ENCODE results near the gene ABCC1.
A peak's percentile ranks its signal among the peaks of the same experiment; 100 is the strongest.

Gene ABCC1

DNA sequence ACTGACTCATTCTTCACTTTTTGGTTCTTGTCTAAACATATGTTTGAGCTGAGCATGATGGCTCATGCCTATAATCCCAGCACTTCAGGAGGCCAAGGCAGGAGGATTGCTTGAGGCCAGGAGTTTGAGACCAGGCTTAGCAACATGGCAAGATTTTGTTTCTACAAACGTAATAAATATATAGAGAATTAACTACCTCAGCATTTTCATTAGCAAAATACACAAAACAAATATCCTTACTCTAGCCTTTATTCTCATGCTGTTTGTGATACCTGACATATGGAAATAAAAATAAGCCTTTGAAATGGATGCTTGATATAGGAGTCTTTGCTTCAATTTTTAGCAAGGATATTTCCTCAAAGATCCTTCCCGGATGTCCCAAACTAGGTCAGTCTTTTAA lies 132.8 kb downstream of the ABCC1 start:
- no peak for TF ChIP-seq CTCF (conservative IDR thresholded peaks at IDR 0.05; ENCODE audit: control insufficient read depth, insufficient read depth, low read depth, low read length)
- no peak overlapping the region for H3K4me3 ChIP-seq (ENCODE audit: control insufficient read depth, low read depth, low read length)
- no peak for DNase-seq (ENCODE audit: low read depth)

DNA sequence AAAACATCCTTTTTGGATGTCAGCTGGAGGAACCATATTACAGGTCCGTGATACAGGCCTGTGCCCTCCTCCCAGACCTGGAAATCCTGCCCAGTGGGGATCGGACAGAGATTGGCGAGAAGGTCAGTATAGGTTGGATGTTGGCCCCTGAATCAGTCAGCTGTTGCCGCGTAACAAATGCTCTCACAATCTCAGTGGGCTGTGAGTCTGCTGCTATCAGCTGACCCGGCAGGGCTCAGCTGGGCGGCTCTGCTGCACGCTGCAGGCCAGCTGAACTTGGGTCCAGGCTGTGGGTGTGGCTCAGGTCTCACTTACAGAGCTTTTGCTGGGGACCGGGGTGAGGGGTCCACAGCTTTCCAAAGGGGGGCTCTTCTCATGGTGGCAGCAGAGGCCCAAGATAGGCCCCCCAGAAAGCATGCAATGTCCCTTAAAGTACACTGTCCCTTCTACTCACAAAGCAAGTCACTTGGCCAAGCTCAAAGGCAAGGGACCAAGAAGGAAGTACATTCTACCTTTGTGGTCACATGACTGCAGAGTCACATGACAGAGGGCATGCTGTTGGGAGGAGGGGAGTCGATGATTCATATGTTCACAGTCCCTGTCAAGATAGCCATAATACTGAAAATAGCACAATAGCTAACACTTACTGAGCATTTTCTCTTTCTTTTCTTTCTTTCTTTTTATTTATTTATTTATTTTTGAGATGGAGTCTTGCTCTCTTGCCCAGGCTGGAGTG lies 134.2 kb downstream of the ABCC1 start:
- no peak overlapping the region for H3K4me3 ChIP-seq (ENCODE audit: control insufficient read depth, low read depth, low read length)
- no peak for TF ChIP-seq CTCF (conservative IDR thresholded peaks at IDR 0.05; ENCODE audit: control insufficient read depth, insufficient read depth, low read depth, low read length)
- DNase-seq (ENCODE audit: low read depth) = peak; percentile 58

GRCh38 chr16:16084874-16085273 lies 135.5 kb downstream of the ABCC1 start:
- DNase-seq (ENCODE audit: low read depth) = no peak
- H3K4me3 ChIP-seq (ENCODE audit: control insufficient read depth, low read depth, low read length) = no peak overlapping the region
- TF ChIP-seq CTCF (conservative IDR thresholded peaks at IDR 0.05; ENCODE audit: control insufficient read depth, insufficient read depth, low read depth, low read length) = no peak

DNA sequence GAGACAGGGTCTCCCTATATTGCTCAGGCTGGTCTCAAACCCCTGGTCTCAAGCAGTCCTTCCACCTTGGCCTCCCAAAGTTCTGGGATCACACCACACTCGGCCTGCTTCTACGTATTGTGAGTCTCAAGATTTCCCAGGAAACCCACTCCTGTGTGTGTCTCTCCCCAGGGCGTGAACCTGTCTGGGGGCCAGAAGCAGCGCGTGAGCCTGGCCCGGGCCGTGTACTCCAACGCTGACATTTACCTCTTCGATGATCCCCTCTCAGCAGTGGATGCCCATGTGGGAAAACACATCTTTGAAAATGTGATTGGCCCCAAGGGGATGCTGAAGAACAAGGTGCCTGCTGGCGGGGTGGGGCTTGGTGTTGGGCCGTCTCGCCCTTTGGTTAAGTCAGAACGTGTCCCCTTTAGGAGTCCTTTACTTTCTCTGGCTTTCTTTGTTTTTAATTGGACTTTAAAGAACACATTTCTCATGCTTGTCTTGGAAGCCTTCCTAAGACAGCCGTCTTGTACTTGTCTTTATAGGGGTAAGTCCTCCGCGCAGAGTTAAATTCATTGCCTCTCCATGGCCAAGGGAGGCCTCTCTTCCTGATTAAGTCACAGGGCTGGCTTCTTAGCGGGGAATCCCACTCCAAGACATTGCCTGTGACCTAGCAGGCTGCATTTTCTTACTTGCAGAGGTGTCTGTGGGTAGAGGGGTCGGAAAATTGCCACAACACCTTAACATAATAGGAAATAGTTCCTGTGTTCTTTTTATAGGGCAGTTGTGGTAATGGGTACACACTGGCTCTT lies 137.4 kb downstream of the ABCC1 start:
- TF ChIP-seq CTCF (conservative IDR thresholded peaks at IDR 0.05; ENCODE audit: control insufficient read depth, insufficient read depth, low read depth, low read length) = no peak
- H3K4me3 ChIP-seq (ENCODE audit: control insufficient read depth, low read depth, low read length) = no peak overlapping the region
- DNase-seq (ENCODE audit: low read depth) = no peak

- no peak overlapping the region for H3K4me3 ChIP-seq (ENCODE audit: control insufficient read depth, low read depth, low read length)
- no peak for DNase-seq (ENCODE audit: low read depth)
- TF ChIP-seq CTCF (conservative IDR thresholded peaks at IDR 0.05; ENCODE audit: control insufficient read depth, insufficient read depth, low read depth, low read length) = no peak
These were observed 140.8 kb downstream of the ABCC1 start for GRCh38 chr16:16090238-16090637.

- DNase-seq (ENCODE audit: low read depth) = peak; percentile 68
- TF ChIP-seq CTCF (conservative IDR thresholded peaks at IDR 0.05; ENCODE audit: control insufficient read depth, insufficient read depth, low read depth, low read length) = no peak
- H3K4me3 ChIP-seq (ENCODE audit: control insufficient read depth, low read depth, low read length) = no peak overlapping the region
These were observed 143.7 kb downstream of the ABCC1 start for GRCh38 chr16:16092925-16093627.
